RKO (cell line): ENCODE measurements around the gene METRNL.

ENCODE experiments used
- DNase-seq: peaks from one replicate; pipeline ENCODE4 v3.0.0-alpha.2; 2016; ENCODE audit warnings: low spot score

Gene METRNL

DNA sequence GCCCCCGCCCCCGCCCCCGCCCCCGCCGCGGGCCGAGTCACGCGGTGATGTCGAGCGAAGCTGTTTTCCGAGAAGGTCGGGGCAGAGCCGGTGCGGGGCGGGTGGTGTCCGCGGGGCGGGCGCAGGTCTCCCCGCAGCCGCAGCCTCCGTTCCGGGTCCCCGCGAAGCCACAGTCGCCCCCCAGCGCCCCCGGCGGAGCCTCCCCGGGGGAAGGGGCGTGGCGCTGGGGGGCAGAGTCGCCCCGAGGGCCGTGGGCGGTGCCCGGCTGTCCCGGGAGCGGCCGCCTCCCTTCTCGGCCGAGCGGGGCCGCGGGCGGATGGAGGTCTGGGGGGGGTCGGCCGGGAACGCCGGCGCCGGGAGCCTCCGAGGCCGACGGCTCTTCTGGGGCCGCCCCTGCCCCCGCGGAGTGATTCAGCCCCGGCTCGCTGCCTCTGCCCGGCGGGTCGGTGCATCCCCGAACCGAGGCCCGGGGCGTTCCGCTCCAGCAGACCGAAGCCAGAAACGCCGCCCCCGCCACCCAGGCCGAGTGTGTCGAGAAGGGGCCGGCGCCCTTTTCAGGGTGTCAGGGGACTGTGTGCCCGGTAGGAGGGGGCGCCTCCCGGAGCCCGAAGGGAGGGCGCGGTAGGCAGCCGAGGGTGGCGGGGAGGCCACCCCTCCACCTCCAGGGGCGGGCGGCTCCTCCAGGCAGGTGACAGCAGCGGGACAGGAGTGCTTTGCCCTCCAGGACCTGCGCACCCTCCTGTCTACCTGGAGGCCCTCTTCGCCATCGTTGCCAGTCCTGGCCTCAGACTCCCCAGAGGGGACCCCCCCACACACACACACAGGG is 1.7 kb downstream of the METRNL start:
- peak; percentile 16 for DNase-seq

- no peak for DNase-seq
These were observed 2.3 kb downstream of the METRNL start for GRCh38 chr17:83081684-83082201.

DNA sequence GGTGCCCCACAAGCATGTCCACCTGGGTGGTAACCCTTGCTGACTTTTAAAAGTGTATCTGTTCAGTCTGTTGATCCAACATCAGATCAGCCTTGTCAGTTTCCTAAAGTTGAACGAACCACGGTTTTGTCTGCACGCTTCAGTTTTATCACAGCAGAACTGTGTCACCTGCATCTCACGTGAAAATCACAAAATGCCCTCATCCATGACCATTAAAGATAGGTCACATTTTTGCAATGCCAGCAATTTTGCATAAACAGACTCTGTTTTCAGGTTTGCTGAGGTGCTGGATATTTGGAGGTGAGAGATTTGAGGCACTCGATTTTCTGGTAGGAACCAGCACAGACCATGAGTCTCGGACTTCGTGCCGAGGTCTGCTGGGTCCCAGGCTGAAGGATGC is 3.0 kb downstream of the METRNL start:
- no peak for DNase-seq

GRCh38 chr17:83082909-83083367 is 3.5 kb downstream of the METRNL start:
- no peak for DNase-seq

- peak; percentile 84 for DNase-seq
These were observed 4.2 kb downstream of the METRNL start for GRCh38 chr17:83083368-83084201.

DNA sequence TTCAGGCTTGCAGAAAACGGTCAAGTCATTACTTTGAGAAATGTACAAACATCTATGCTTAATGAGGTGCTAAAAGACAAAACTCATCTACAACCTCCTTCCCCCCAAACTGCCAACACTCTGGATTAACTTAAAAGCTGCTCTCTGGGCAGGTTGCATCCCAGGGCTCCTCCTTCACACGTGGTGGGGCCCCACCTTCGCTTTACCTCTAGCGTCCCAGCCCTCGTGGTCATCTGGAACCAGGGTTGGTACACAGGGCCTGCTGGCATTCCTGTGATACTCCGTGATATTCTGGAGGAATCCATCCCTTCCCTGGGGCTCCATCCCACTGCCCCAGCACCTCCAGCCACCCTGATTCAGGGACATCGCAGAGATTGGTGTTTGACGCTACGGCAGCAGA is 4.8 kb downstream of the METRNL start:
- DNase-seq, result no peak

DNA sequence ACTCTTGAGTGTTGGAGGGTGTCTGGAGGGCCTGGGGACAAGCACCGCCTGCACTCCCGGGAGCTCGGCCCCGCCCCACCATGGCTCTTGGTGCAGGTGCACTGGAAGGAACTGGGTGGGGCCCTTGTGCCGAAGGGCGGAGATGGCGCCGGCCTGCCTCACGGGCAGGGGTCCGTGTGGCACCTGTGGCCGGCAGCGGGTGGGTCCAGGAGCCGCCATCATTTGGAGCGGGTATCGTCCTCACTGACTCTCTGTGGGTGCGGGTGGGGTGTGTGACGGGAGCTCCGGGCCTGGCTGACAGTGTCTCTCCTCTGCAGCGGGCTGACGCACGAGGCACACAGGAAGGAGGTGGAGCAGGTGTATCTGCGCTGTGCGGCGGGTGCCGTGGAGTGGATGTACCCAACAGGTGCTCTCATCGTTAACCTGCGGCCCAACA is 5.2 kb downstream of the METRNL start:
- DNase-seq, result no peak

DNA sequence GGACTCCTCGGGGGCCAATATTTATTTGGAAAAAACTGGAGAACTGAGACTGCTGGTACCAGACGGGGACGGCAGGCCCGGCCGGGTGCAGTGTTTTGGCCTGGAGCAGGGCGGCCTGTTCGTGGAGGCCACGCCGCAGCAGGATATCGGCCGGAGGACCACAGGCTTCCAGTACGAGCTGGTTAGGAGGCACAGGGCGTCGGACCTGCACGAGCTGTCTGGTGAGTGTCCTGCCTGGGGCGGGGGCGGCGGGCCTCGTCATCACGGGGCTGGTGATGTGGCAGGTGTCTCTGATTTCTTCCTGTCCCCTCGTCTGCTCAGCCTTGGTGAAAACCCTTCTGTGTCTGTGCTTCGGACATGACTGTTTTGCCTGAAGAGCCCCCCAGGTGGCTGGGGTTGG is 5.7 kb downstream of the METRNL start:
- DNase-seq, result no peak

GRCh38 chr17:83085526-83086198 is 6.3 kb downstream of the METRNL start:
- no peak for DNase-seq

GRCh38 chr17:83086199-83086880 is 6.9 kb downstream of the METRNL start:
- no peak for DNase-seq

DNA sequence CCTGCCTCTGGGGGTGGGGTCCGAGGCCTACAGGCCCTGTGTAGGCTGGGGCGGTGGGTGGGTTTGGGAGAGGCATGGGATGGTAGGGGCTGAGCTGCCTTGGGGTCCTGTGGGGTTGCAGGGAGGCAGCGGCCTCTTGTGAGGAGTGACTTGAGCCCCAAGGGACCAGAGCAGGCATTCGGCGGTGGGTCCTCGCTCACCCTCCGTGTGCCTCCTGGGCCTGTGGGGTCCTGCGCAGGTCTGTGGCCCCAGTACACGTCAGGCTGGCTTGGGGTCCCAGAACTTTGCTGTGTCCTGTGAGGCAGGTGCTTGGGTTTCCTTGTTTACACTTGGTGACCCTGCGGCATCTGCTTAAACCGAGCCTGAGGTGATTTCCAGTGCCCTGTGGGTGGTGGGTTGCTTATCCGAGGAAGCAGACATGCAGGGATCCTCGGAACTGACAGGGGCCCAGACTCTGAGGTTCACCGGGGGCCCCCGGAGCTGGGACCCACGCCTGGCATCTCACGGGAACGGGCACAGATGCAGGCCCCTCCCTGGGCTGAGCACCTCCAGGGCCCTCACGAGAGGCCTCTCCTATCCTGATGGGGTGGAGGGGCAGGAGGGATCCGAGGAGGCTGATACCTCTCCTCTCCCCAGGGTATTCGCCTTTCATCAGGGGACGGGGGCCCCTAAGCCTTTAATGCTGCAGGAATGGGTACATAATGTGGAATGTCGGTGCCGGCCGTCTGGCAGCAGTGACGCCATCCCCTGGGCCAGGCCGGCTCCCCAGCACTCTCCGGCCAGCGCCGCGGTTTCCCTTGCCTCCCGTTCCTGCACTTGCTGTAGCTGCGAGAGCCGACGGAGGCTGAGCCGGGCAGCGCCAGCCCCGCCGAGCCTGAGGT is 7.7 kb downstream of the METRNL start:
- DNase-seq, result no peak

- DNase-seq, result no peak
These were observed 8.5 kb downstream of the METRNL start for GRCh38 chr17:83087788-83088360.

GRCh38 chr17:83088451-83088850 is 9.0 kb downstream of the METRNL start:
- no peak for DNase-seq

DNA sequence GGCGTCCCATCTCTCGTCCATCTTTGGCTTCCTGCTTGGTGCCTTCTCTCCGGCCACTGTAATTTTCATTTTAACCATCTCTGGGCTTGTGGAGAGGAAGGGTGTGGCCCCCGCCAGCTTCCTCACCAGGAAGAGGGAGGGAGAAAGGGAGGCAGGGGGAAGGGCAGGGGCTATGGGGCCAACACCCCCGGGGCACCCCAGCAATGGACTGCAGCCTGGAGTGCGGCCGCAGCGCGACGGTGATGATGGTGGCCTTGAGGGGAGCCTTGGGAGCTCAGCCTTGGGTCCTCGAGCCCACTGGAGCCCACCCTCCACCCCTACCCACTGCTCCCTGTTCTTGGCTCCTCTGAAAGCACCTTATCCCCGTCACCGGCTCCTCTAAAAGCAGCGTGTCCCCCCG is 9.5 kb downstream of the METRNL start:
- DNase-seq, result no peak

DNA sequence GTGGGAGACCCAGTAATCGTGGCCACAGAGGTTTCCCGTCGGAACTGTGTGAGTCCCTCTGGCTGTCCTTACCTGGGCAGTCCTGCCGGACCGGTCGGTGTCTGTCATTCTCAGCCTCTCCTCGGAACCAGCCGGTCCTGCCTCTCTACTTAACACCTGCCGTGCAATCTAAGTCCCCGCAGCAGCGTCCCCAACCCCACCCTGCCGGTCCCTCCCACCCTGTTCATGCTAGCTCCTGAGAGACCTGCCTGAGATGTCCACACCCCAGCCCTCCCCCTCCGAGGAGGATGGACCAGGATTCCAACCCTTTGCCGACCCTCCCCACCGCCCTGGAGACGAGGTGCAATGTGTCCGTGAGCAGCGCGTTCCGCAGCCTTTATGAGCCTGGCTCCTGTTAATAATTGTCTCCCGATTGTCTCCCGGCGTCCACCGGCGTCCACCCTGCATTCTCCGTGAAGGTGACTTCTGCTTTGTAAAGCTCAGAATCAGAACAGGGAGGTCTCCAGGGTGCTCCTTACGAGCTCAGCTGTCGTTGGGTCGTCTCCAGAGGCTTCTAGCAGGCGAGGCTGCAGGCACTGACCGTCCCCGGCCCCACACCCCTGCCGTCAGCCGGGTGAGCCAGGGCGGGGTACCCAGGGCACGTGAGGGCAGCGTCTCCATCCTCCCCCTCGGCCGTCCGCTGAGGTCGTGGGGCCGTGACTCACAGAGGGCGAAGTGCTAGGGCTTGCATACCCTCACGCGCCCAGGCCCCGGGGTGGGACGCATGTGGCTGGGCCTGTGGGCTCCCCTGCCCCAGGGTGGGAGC is 10.1 kb downstream of the METRNL start:
- DNase-seq, result no peak

- no peak for DNase-seq
These were observed 11.2 kb downstream of the METRNL start for GRCh38 chr17:83090444-83091256.

DNA sequence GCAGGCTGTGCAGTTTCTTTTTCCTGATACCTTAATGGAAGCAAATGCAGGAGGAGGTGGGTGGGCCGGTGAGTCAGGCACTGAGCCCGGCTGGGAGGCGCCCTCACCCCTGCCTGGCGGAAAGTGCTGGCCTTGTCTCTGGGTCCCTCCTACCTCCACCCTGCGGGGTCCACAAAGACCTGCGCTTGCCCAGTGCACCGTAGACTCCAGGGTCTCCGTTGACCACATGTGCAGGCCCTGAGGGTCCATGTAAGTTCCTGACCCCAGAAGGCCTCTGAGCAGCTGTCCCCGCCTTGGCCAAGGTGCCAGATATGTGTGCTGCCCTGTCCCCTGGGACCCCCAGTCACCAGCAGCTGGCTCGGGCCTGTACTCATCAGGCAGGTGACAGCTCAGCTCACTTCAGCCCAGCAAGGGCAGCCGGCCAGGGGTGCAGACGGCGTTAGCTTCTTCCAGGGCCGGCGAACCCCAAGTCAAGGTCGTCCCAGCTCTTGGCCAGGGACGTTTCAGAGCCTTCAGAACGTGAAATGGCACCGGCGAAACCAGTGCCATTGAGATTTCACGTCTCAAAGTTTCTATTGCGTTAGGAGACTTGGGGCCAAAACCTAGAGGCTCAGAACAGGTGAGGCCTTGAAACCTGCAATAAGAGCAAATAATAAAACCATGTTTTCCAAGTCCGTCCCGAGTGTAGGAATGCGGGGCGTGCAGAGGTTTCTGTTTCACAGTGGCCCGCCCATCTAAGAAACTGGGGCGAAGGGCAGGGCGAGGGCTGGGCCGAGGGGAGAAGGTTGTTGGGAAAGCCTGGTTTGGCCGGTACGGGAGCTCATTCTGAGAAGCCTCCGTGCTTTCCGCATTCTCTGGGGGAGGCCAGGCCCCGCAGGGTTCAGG is 12.1 kb downstream of the METRNL start:
- DNase-seq, result no peak

DNA sequence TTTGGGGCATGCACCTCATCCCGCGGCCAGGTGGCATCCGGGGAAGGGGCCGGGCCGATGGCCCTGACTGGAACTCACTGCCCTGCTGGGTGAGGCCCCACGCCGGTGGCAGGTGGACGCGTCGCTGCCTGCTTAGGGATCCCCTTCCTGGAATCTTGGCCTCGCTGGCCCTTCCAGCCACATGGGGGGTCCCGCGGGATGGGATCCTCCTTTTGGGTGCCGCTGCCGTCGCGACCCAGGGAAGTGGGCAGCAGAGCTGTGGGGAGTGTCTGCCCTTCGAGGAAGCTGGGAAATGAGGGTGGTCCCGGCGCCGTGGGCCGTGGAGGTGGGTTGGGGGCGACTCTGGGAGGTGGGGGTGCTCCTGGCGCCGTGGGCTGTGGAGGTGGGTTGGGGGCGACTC is 12.8 kb downstream of the METRNL start:
- DNase-seq, result no peak
